Activated effector memory CD4-positive, alpha-beta T cell treated with Interleukin-2 at 50 U/mL for 16 hours (primary cell): ENCODE data around the gene GRAMD2A.

Experiments used
- DNase-seq: peaks from one replicate; pipeline ENCODE4 v3.0.0-alpha.2; 2020

The GRAMD2A gene

DNA sequence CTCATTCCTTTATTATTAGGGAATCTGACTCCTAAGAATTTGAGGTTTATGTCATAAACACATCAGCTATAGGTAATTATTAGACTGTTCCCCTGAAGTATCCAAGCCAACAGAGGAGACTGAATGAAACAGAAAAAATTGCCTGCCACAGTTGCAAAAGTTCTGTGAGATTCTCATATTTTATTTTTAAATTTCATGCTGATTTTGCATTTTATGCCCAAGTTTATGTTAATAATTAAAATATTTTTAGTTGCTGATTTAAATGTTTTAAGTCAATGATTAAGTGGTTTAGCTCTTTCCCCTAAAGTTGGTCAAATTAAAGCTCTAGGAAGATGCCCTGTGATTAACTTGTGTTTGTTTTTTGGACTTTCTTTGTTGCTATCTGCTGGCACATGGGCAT, 69.2 kb downstream of the GRAMD2A start:
- DNase-seq: no peak

- DNase-seq: no peak
These were observed 69.8 kb downstream of the GRAMD2A start for GRCh38 chr15:72127724-72128322.

DNA sequence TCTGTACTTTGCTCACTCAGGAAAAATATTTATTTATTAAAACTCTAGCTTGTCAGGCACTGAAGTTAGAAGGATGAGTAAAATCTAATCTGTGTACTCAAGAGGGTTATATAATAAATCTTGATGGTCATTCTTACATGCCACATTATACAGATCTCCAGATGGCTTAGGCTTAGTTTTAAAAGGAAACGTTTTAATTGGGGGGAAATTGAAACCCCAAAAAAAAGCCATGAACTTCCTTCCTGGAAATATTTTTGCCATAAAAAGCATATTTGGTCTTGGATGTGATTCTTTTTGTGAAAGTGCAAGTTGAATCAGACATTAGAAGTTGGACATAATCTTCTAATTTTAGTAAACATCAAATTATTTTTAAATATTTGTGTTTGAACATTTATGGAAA, 73.4 kb downstream of the GRAMD2A start:
- no peak for DNase-seq

- peak; percentile 98 for DNase-seq
These were observed 79.3 kb downstream of the GRAMD2A start, which contains the start of the genes MYO9A and SENP8 for GRCh38 chr15:72118017-72118978. TSS of gene MYO9A (minus strand) at chr15:72118150. CDS start at chr15:72046563, 71,587 bp downstream. TSS of gene SENP8 (plus strand) at chr15:72118403. CDS start at chr15:72139624, 21,221 bp downstream.

GRCh38 chr15:72117486-72118016, 80.0 kb downstream of the GRAMD2A start:
- peak; percentile 41 for DNase-seq

- no peak for DNase-seq
These were observed 80.7 kb downstream of the GRAMD2A start for GRCh38 chr15:72116731-72117485.

DNA sequence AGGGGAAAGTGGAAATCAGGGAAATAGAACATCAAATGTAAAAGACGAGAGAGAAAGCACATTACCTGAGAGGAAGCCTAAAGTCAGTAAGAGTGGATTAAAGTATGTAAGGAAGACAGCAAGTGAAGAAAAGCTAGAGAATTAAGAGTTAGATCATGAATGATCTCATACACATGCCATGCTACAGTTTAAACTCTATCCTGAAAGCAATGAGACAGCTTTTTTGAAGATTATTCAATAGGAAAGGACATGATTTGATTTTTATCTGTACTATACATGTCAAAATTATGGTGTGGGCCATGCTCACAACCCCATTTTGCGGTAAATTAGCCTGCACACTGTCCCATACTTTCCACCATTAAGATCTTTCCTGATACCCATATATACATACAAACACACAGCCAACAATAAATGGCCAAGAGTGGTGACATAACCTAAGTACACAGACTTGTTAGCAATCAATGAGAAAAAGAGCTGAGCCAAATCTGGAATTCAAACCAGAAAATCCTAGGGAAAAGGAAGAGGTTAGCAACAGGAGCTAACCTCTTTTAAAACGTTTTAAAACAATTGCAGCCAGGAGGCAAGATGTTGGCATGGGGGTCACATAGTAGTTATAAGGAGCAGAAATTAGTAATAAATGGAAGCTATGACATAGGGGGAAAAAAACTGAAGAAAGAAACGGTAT, 84.1 kb downstream of the GRAMD2A start:
- DNase-seq: no peak

GRCh38 chr15:72112805-72113204, 84.8 kb downstream of the GRAMD2A start:
- no peak for DNase-seq

GRCh38 chr15:72112116-72112515, 85.5 kb downstream of the GRAMD2A start:
- DNase-seq: no peak

GRCh38 chr15:72110355-72110754, 87.2 kb downstream of the GRAMD2A start:
- no peak for DNase-seq
